ENCODE measurements around the gene PTAR1.
A peak's percentile ranks its signal among the peaks of the same experiment; 100 is the strongest.

The PTAR1 gene

GRCh38 chr9:69797675-69798074, 37.9 kb upstream of the PTAR1 start:
- TF ChIP-seq CTCF (IDR thresholded peaks at IDR 0.05) (no peak), ZFX (IDR thresholded peaks at IDR 0.05; ENCODE audit: borderline replicate concordance) (no peak)
- H3K27ac ChIP-seq, result no peak overlapping the region

GRCh38 chr9:69794356-69794755, 34.5 kb upstream of the PTAR1 start:
- TF ChIP-seq ZFX (IDR thresholded peaks at IDR 0.05; ENCODE audit: borderline replicate concordance) (no peak), CTCF (IDR thresholded peaks at IDR 0.05) (no peak)
- H3K27ac ChIP-seq, result no peak overlapping the region

GRCh38 chr9:69785757-69786156, 25.9 kb upstream of the PTAR1 start:
- no peak overlapping the region for H3K27ac ChIP-seq
- no peak for TF ChIP-seq ZFX (IDR thresholded peaks at IDR 0.05; ENCODE audit: borderline replicate concordance)
- no peak for TF ChIP-seq CTCF (IDR thresholded peaks at IDR 0.05)

GRCh38 chr9:69773258-69773657, 13.4 kb upstream of the PTAR1 start:
- no peak for TF ChIP-seq CTCF (IDR thresholded peaks at IDR 0.05)
- H3K27ac ChIP-seq, result no peak overlapping the region

- H3K27ac ChIP-seq, result no peak overlapping the region
- TF ChIP-seq ZFX (IDR thresholded peaks at IDR 0.05; ENCODE audit: borderline replicate concordance) (no peak), CTCF (IDR thresholded peaks at IDR 0.05) (no peak)
Measured at GRCh38 chr9:69771775-69772418, 12.1 kb upstream of the PTAR1 start.

- H3K27ac ChIP-seq, result no peak overlapping the region
- TF ChIP-seq ZFX (IDR thresholded peaks at IDR 0.05; ENCODE audit: borderline replicate concordance) (no peak), CTCF (IDR thresholded peaks at IDR 0.05) (no peak)
Measured at GRCh38 chr9:69768716-69769115, 8.9 kb upstream of the PTAR1 start.

- no peak for TF ChIP-seq ZFX (IDR thresholded peaks at IDR 0.05; ENCODE audit: borderline replicate concordance)
- no peak for TF ChIP-seq CTCF (IDR thresholded peaks at IDR 0.05)
- no peak overlapping the region for H3K27ac ChIP-seq
Measured at GRCh38 chr9:69768101-69768500, 8.3 kb upstream of the PTAR1 start.

- H3K27ac ChIP-seq, result peak overlapping the region; percentile 65
Measured at GRCh38 chr9:69763862-69764261, 4.1 kb upstream of the PTAR1 start.
